ENCODE measurements around the gene C1orf159. TPM values are rescaled to one million over a fixed set of nuclear protein-coding genes. Genes with fewer than 3 reads are reported as not detected.

Gene C1orf159
- total RNA-seq, 2 donors from 2014 or later = 4.4 to 4.6 TPM

DNA sequence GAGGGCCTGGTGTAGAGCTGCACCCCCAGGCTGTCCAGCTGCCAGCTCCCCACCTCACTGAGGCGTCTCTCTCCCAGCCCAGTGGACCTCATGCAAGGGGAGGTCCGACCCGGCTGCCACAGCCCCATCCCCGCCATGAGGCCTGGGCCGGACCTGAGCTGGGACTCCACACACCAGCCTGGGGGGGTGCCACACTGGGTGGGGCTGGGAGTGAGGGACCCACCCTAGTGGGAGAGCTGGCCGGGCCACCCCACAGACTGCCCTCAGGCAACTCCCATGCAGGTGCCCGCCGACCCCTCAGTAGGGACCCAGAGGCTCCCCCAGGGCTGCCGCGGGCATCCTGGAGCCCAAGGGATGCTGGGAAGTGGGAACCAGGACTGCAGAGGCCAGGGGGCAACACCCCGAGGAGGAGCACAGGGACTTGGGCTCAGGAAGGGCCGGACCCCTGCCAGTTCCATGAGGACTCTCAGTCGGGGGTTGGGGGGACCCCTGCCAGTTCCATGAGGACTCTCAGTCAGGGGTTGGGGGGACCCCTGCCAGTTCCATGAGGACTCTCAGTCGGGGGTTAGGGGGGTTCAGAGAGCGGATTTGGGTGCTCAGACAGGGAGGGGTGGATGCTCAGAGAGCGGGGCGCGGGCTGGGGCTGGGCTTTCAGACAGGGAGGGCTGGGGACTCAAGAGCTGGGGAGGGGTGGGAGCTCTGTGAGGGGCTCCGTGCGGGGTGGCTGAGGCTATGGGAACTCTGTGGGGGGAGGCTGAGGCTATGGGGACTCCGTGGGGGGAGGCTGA, 40.5 kb downstream of the C1orf159 start:
- Histone ChIP-seq H3K9me3 (no peaks in the 10 kb centered on the region), H3K4me1 (peaks cover 0 to 13% of the 10 kb centered on the region in 2 donors), H3K27me3 (no peaks in the 10 kb centered on the region), H3K36me3 (no peaks in the 10 kb centered on the region), H3K4me3 (no peak overlapping the region), H3K27ac (no peak overlapping the region)
- TF ChIP-seq, protein P1, sequence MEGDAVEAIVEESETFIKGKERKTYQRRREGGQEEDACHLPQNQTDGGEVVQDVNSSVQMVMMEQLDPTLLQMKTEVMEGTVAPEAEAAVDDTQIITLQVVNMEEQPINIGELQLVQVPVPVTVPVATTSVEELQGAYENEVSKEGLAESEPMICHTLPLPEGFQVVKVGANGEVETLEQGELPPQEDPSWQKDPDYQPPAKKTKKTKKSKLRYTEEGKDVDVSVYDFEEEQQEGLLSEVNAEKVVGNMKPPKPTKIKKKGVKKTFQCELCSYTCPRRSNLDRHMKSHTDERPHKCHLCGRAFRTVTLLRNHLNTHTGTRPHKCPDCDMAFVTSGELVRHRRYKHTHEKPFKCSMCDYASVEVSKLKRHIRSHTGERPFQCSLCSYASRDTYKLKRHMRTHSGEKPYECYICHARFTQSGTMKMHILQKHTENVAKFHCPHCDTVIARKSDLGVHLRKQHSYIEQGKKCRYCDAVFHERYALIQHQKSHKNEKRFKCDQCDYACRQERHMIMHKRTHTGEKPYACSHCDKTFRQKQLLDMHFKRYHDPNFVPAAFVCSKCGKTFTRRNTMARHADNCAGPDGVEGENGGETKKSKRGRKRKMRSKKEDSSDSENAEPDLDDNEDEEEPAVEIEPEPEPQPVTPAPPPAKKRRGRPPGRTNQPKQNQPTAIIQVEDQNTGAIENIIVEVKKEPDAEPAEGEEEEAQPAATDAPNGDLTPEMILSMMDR (IDR thresholded peaks at IDR 0.05) = no peak
- DNase-seq (ENCODE audit: low spot score) = no peak

GRCh38 chr1:1074631-1075147, 41.2 kb downstream of the C1orf159 start:
- H3K4me3 ChIP-seq = no peak overlapping the region
- no peaks in the 10 kb centered on the region for H3K27me3 ChIP-seq
- H3K4me1 ChIP-seq = peaks cover 0 to 7% of the 10 kb centered on the region in 2 donors
- TF ChIP-seq, protein P1 (IDR thresholded peaks at IDR 0.05) = no peak
- H3K27ac ChIP-seq = no peak overlapping the region
- no peak for DNase-seq (ENCODE audit: low spot score)
- no peaks in the 10 kb centered on the region for H3K36me3 ChIP-seq
- no peaks in the 10 kb centered on the region for H3K9me3 ChIP-seq

- H3K4me3 ChIP-seq = no peak within 1 kb of the TSS
- no peaks in the 10 kb centered on the region for H3K27me3 ChIP-seq
- no peak within 1 kb of the TSS for H3K27ac ChIP-seq
- no peak for DNase-seq (ENCODE audit: low spot score)
- H3K36me3 ChIP-seq = no peaks in the 10 kb centered on the region
- TF ChIP-seq, protein P1 (IDR thresholded peaks at IDR 0.05) = no peak
- H3K9me3 ChIP-seq = no peaks in the 10 kb centered on the region
- peaks cover 0 to 8% of the 10 kb centered on the region in 2 donors for H3K4me1 ChIP-seq
Observed at GRCh38 chr1:1073743-1074587, 41.9 kb downstream of the C1orf159 start, which contains the start of gene RNF223. RNF223 (minus strand) TSS chr1:1074306; CDS start chr1:1072566, 1,740 bp downstream.

DNA sequence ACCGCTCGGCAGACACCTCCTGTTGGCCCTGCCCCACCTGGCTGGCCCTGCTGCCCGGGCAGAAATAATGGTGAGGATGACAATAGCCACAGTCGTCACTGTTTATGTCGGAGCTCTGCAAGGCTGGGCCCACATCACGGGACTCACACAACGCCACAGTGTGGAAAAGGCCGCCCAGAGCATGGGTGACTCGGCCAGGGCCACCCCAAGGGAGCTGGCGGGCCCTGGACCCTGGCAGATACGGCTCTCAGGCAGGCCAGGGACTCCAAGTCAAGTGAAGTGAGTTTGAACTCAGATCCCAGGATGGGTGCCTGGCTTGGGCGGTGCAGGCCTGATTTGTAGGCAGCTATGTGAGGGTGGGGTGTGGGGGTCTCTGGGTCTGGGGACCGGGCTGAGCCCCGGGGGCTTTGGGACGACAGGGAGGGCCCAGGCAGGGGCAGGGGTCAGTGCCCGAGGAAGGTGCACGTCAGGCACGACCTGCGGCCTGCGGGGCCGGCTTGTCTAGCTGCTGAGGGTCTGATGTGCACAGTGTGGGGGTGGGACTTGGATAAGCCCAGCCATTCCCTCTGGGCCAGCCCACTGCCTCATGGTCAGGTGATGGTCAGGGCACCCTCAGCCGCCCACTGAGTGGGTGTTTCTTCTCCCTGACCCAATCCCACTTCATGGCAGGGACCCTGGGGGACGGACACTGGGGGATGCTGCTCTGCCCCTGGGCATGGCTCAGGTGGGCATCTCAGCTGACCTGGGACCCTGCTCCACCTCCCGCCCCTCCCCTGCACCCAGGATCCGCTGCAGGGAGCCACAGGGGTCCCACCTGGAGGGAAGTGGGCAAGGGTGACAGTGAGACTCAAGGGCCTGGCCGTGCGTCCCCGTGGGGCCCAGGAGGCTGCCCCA, 42.8 kb downstream of the C1orf159 start:
- DNase-seq (ENCODE audit: low spot score) = no peak
- Histone ChIP-seq H3K27ac (no peak overlapping the region), H3K27me3 (peaks cover 0 to 3% of the 10 kb centered on the region in 2 donors), H3K36me3 (no peaks in the 10 kb centered on the region), H3K4me3 (no peak overlapping the region), H3K9me3 (no peaks in the 10 kb centered on the region), H3K4me1 (peaks cover 0 to 17% of the 10 kb centered on the region in 2 donors)
- TF ChIP-seq, protein P1 (IDR thresholded peaks at IDR 0.05) = no peak

GRCh38 chr1:1072299-1072848, 43.5 kb downstream of the C1orf159 start:
- TF ChIP-seq, protein P1 (IDR thresholded peaks at IDR 0.05) = no peak
- Histone ChIP-seq H3K4me1 (peaks cover 0 to 17% of the 10 kb centered on the region in 2 donors), H3K27ac (no peak overlapping the region), H3K9me3 (no peaks in the 10 kb centered on the region), H3K4me3 (no peak overlapping the region), H3K36me3 (no peaks in the 10 kb centered on the region), H3K27me3 (peaks cover 0 to 4% of the 10 kb centered on the region in 2 donors)
- no peak for DNase-seq (ENCODE audit: low spot score)

Measured in right atrium auricular region (tissue), 2 donors.